GM12874 (cell line): ENCODE results near the gene AMOTL1.

ENCODE experiments used
- TF ChIP-seq, protein P1 (sequence below): IDR thresholded peaks from 2 replicates; pipeline ENCODE4 v1.5.1; 2011; ENCODE audit warnings: low read depth, mild to moderate bottlenecking, control low read depth, low read length, moderate library complexity; ENCODE audit not compliant: insufficient read depth

The AMOTL1 gene

GRCh38 chr11:94762995-94763394 lies 5.2 kb upstream of the AMOTL1 start:
- TF ChIP-seq, protein P1, sequence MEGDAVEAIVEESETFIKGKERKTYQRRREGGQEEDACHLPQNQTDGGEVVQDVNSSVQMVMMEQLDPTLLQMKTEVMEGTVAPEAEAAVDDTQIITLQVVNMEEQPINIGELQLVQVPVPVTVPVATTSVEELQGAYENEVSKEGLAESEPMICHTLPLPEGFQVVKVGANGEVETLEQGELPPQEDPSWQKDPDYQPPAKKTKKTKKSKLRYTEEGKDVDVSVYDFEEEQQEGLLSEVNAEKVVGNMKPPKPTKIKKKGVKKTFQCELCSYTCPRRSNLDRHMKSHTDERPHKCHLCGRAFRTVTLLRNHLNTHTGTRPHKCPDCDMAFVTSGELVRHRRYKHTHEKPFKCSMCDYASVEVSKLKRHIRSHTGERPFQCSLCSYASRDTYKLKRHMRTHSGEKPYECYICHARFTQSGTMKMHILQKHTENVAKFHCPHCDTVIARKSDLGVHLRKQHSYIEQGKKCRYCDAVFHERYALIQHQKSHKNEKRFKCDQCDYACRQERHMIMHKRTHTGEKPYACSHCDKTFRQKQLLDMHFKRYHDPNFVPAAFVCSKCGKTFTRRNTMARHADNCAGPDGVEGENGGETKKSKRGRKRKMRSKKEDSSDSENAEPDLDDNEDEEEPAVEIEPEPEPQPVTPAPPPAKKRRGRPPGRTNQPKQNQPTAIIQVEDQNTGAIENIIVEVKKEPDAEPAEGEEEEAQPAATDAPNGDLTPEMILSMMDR = no peak

GRCh38 chr11:94766713-94767206 lies 1.4 kb upstream of the AMOTL1 start:
- TF ChIP-seq, protein P1 = no peak

DNA sequence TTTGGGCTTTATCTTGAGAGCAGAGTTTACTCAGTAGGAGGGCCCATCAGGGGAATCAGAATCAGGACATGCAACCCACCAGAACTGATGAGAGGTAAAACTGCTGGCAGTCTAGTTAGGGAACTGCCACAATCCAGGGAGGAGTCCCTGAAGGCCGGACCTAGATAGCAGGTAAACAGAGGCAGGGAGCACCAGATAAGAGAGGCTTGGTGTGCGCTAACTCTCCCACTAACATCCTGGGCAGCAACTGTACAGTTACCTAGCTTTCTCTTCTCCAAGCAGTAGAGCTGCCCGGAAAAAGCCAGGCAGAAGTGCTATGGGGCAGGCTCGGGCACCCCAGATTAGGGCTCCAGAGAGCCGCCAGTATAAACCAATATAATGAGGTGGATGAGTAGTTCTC lies 865 bp upstream of the AMOTL1 start:
- TF ChIP-seq, protein P1 = no peak

DNA sequence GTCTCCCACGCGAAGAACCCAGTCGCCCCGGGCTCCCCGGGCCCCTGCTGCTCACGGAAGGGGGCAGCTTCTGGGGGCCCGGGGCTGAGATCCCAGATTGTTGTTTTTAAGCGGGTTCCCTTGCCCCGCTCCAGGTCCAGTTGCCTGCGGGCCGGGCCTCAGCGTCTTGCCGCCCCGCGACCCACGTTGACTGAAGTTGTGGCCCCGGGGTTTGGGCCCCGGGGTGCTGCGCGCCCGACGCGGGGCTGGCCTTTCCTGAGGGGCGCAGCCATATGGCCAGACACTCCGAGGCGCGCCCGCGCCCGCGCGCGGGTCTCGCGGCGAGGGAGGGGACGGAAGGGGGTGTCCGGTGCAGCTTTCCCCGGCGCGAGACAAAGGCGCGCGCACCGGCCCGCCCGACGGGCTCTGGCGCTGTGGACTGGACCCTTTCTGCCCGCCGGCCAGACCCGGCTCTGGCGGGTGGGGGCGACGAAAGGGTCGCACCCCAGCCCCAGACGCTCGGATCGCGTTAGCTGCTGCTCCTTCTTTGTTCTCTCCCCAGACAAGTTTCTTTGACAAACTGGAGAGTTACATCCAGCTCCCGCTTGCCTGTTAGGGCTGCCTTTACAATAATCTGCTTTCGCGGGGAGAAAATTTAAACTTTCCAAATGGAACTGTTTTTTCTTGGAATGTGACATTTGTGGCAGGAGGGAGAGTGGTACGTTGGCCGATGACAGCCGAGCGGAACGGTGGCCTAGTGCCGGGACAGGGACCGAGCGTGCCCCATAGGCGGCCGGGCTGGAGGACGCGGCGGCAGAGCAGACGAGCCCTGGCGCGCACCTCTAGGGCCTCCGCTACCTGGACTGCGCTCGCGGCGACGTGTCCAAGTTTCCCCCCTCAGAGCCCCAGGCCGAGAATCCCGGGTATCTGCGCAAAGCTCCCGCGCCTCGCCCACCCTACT lies 716 bp downstream of the AMOTL1 start:
- TF ChIP-seq, protein P1 = no peak

DNA sequence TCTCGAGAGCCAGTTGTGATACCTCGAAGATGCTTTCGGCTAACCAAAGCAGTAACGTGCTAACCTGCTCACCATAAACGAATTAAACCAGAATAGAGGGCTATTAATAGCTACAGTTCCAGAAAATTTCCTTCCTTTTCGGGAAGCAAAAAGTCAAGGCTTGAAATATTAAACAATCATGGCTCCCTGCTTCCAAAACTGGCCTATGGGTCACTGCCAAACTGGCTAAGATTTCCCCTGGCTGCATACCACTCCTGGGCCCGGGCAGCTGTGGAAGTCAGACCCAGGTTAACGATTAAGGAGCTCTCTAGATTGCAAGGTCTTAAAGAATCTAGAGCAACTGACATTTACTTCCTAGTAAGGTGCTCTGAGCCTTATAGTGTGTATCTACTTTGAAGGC lies 1.7 kb downstream of the AMOTL1 start:
- TF ChIP-seq, protein P1 = no peak

DNA sequence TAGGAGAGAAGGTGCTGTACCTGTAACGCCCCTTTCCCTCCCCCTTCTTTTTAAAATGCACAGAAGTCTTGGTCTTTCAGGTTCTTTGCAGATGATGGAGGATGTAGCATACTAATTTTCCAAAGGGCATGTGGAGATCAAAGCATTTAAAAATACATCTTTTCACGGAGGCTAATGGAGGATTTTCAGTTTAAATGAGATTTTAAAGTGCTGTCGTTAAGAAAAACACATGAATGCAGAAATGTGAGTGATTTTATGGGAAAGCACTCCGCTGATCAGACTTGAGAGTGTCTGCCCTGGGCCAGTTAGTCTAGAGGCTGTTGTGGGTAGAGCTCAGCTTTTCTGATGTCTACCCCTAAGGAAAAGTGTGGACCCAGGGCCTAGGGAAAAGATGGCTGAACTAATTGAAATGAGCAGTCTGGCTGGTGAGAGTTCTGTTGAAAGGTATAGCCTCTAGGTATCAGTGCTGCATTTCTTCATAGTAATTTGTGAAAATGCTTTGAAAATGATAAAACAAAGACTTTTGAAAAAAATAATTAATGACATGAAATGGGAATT lies 2.5 kb downstream of the AMOTL1 start:
- TF ChIP-seq, protein P1 = no peak

- TF ChIP-seq, protein P1 = no peak
Observed at GRCh38 chr11:94771390-94771789, 3.2 kb downstream of the AMOTL1 start.
